Heart left ventricle (tissue), 16 donors: ENCODE results near the gene NKRF. TPM values are rescaled to one million over a fixed set of nuclear protein-coding genes. Genes with fewer than 3 reads are reported as not detected.

Source experiments
- ATAC-seq, 4 donors: fragments of 200-7000 bp; cut with Tn5 transposase; one replicate each; pipeline ENCODE4 v1.9.1; 2020 to 2022; ENCODE audit warnings: moderate library complexity in 4 of 4, mild to moderate bottlenecking in 3 of 4, moderate number of reproducible peaks in 1 of 4
- DNase-seq, 5 donors: peaks; one replicate each; pipeline ENCODE4 v3.0.0-alpha.2; 2020
- H3K27ac ChIP-seq, 12 donors: fragments of 200-600 bp; sonication (generic) in 4 of 12; one replicate each; pipeline versions ENCODE4 v1.5.0 to v1.8.0; 2016 to 2022; ENCODE audit warnings: mild to moderate bottlenecking in 2 of 12
- H3K27me3 ChIP-seq, 9 donors: fragments of 200-600 bp; sonication (generic) in 2 of 9; one replicate each; pipeline versions ENCODE4 v1.5.1 to v1.8.0; 2016 to 2022; ENCODE audit warnings: mild to moderate bottlenecking in 3 of 9
- H3K36me3 ChIP-seq, 9 donors: fragments of 200-600 bp; sonication (generic) in 2 of 9; one replicate each; pipeline versions ENCODE4 v1.5.0 to v1.8.0; 2018 to 2022; ENCODE audit warnings: mild to moderate bottlenecking in 2 of 9
- H3K4me1 ChIP-seq, 12 donors: fragments of 200-600 bp; sonication (generic) in 4 of 12; one replicate each; pipeline versions ENCODE4 v1.5.0 to v1.8.0; 2016 to 2022; ENCODE audit warnings: mild to moderate bottlenecking in 3 of 12
- H3K4me3 ChIP-seq, 12 donors: fragments of 200-600 bp; sonication (generic) in 4 of 12; one replicate each; pipeline versions ENCODE4 v1.5.0 to v1.8.0; 2017 to 2022; ENCODE audit warnings: mild to moderate bottlenecking in 9 of 12, moderate library complexity in 4 of 12
- H3K9me3 ChIP-seq, 12 donors: fragments of 200-600 bp; sonication (generic) in 4 of 12; one replicate each; pipeline versions ENCODE4 v1.5.0 to v1.8.0; 2016 to 2022; ENCODE audit warnings: mild to moderate bottlenecking in 1 of 12
- CTCF ChIP-seq, 12 donors: fragments of 200-600 bp; sonication (generic) in 4 of 12; IDR thresholded peaks; one replicate each; pipeline versions ENCODE4 v1.5.0 to v1.8.0; 2018 to 2022; ENCODE audit warnings: antibody characterized with exemption in 12 of 12, mild to moderate bottlenecking in 5 of 12
- POLR2A ChIP-seq, 2 donors: fragments of 450-650 bp; IDR thresholded peaks; one replicate each; pipeline ENCODE4 v1.6.1; 2017; ENCODE audit warnings: antibody characterized with exemption in 2 of 2, mild to moderate bottlenecking in 2 of 2, moderate library complexity in 2 of 2
- WGBS, 4 donors: extraction: QIAGEN DNeasy Blood & Tissue Kit in 2 of 4; methylation state at CpG; one replicate each; pipeline versions ENCODE4 v1.1.5 to v1.1.7; 2013 to 2018; 5-methylcytosine and 5-hydroxymethylcytosine counted together
- intact Hi-C, 10 donors: fragments of 100-400 bp; cut with DNase I; formaldehyde crosslinking; loops; one replicate each; pipeline versions ENCODE4 v1.11.1 to v1.14.2; 2022
- polyA plus RNA-seq, 2 donors: library from polyadenylated mRNA; stranded (reverse); fragments of 200-250 nt; gene quantifications; one replicate each; pipeline ENCODE4 v1.2.3, GENCODE V29; 2013
- total RNA-seq, 9 donors: library from RNA; depleted of rRNA in 2 of 9; stranded (reverse); fragments of >200 nt in 2 of 9; fragmentation: NEBNext Ultra II Directional in 3 of 9; extraction: Animal tissue kit (Norgen Biotek cat#: 25700) in 3 of 9; gene quantifications; one replicate each; pipeline versions ENCODE4 v1.1.0 to v1.2.4, GENCODE V29; 2016 to 2023
- donor health status: ischemic (EF 13 %, LVEDD 7.1; RV severe dilation, severe dysfunction).
- donor health status: healthy with polysubstance abuse.
- donor health status: DM: no; HTN: yes; CAD: no.
- donor health status: DM: no; HTN: no; CAD: no.
- donor health status: ischemic (EF 25% LVEDD 6.9; RV normal size, moderate dysfunction).
- donor health status: ischemic (EF 25% LVEDD 5.7; RV mildly dilated, moderate dysfunction).
- donor health status: healthy.
- donor health status: DM: yes; HTN: yes; CAD: no.
- donor health status: ischemic (EF 35%, LVEDD 5.7; RV mildly dilated, moderate dysfunction).
- donor health status: nonischemic (EF 11% LVEDD 7.7; RV severe dilation, severe dysfunction).
- donor health status: DM: yes; HTN: yes; CAD: no.
- donor health status: PGD.
- donor health status: ischemic (EF 29% LVEDD 5.4; RV normal size, mild dysfunction).
- donor health status: nonischemic (EF 23%, LVEDD 6.1; RV moderate dilation, normal function).

The NKRF gene
- total and polyA plus RNA-seq, 11 donors, result 3.1 to 6.0 (median 4.3) TPM

GRCh38 chrX:119648421-119648775 lies 42.2 kb upstream of the NKRF start:
- Histone ChIP-seq H3K4me3 (no peak overlapping the region), H3K36me3 (peaks cover 0 to 49% (median 0%) of the 10 kb centered on the region in 9 donors), H3K27ac (no peak overlapping the region), H3K4me1 (no peaks in the 10 kb centered on the region), H3K9me3 (no peaks in the 10 kb centered on the region), H3K27me3 (no peaks in the 10 kb centered on the region)
- DNase-seq (no peak), ATAC-seq (no peak)
- TF ChIP-seq POLR2A (IDR thresholded peaks at IDR 0.05) (no peak), CTCF (IDR thresholded peaks at IDR 0.05) (no peak)
- intact Hi-C loops, result loop anchor here in 1 of 10 donors (10.0 kb wide), 1 partner anchor 76 kb away; no protein-coding TSS in a partner anchor
- 71 to 83% (median 80%) methylated on average over 6 of the region's 6 CpGs for WGBS, 4 donors

- ATAC-seq, result no peak
- no peak overlapping the region for H3K27ac ChIP-seq
Measured at GRCh38 chrX:119647552-119648420, 41.6 kb upstream of the NKRF start.

GRCh38 chrX:119647089-119647488 lies 40.9 kb upstream of the NKRF start:
- Histone ChIP-seq H3K4me1 (no peaks in the 10 kb centered on the region), H3K36me3 (peaks cover 0 to 41% (median 0%) of the 10 kb centered on the region in 9 donors), H3K4me3 (no peak overlapping the region), H3K9me3 (no peaks in the 10 kb centered on the region), H3K27ac (no peak overlapping the region), H3K27me3 (no peaks in the 10 kb centered on the region)
- TF ChIP-seq CTCF (IDR thresholded peaks at IDR 0.05) (no peak), POLR2A (IDR thresholded peaks at IDR 0.05) (no peak)
- ATAC-seq (no peak), DNase-seq (no peak)
- intact Hi-C loops, result loop anchor here in 1 of 10 donors (10.0 kb wide), 1 partner anchor 78 kb away; no protein-coding TSS in a partner anchor
- 61 to 92% (median 78%) methylated on average over 2 of the region's 2 CpGs for WGBS, 4 donors

More at GRCh38 chrX:119647552-119648420, 41.6 kb upstream of the NKRF start:
- WGBS, 4 donors, result 85 to 92% (median 89%) methylated on average over 17 of the region's 17 CpGs
- Histone ChIP-seq H3K27me3 (no peaks in the 10 kb centered on the region), H3K4me1 (no peaks in the 10 kb centered on the region), H3K4me3 (no peak overlapping the region), H3K36me3 (peaks cover 0 to 42% (median 0%) of the 10 kb centered on the region in 9 donors), H3K9me3 (no peaks in the 10 kb centered on the region)
- TF ChIP-seq POLR2A (IDR thresholded peaks at IDR 0.05), result no peak
- TF ChIP-seq CTCF (IDR thresholded peaks at IDR 0.05), result no peak
- no peak for DNase-seq
- intact Hi-C loops, result loop anchor here in 1 of 10 donors (10.0 kb wide), 1 partner anchor 77 kb away; no protein-coding TSS in a partner anchor

GRCh38 chrX:119646515-119646914 lies 40.3 kb upstream of the NKRF start:
- H3K4me1 ChIP-seq, result no peaks in the 10 kb centered on the region
- DNase-seq, result no peak
- no peak overlapping the region for H3K4me3 ChIP-seq
- 88 to 96% (median 91%) methylated on average over 4 of the region's 4 CpGs for WGBS, 4 donors
- H3K9me3 ChIP-seq, result no peaks in the 10 kb centered on the region
- peaks cover 0 to 35% (median 0%) of the 10 kb centered on the region in 9 donors for H3K36me3 ChIP-seq
- H3K27me3 ChIP-seq, result no peaks in the 10 kb centered on the region
- no peak overlapping the region for H3K27ac ChIP-seq
- no peak for TF ChIP-seq CTCF (IDR thresholded peaks at IDR 0.05)
- TF ChIP-seq POLR2A (IDR thresholded peaks at IDR 0.05), result no peak
- intact Hi-C loops, result loop anchor here in 1 of 10 donors (10.0 kb wide), 1 partner anchor 78 kb away; no protein-coding TSS in a partner anchor
- ATAC-seq, result no peak
